K562 (cell line): ENCODE measurements around the gene RSPH6A. TPM values are rescaled to one million over a fixed set of nuclear protein-coding genes. Genes with fewer than 3 reads are reported as not detected.
A peak's percentile ranks its signal among the peaks of the same experiment; 100 is the strongest.

ENCODE experiments used
- CREB1 ChIP-seq, 2 experiments: sonication (generic) in 1 of 2; formaldehyde crosslinking in 1 of 2; IDR thresholded peaks; 2 replicates each; pipeline versions ENCODE4 v1.6.1 to v1.8.0; 2012 to 2022; ENCODE audit warnings: inconsistent platforms in 1 of 2, mild to moderate bottlenecking in 1 of 2, missing genetic modification reagents in 1 of 2, moderate library complexity in 1 of 2
- CREBBP ChIP-seq: IDR thresholded peaks from one replicate; pipeline ENCODE4 v1.6.1; 2012; ENCODE audit warnings: low read depth, mild to moderate bottlenecking, control low read depth, inconsistent platforms, low read length
- CXXC5 ChIP-seq: fragments of 250-450 bp; sonication (Bioruptor Pico); IDR thresholded peaks from 2 replicates; pipeline ENCODE4 v1.8.0; 2022; ENCODE audit warnings: inconsistent platforms, mild to moderate bottlenecking, moderate library complexity
- DACH1 ChIP-seq: fragments of 450-650 bp; IDR thresholded peaks from 2 replicates; pipeline ENCODE4 v1.6.1; 2018; ENCODE audit not compliant: partially characterized antibody
- DDX20 ChIP-seq: fragments of 450-650 bp; IDR thresholded peaks from 2 replicates; pipeline ENCODE4 v1.6.1; 2016; ENCODE audit warnings: missing genetic modification characterization, low read depth, mild to moderate bottlenecking, missing compliant biosample characterization, moderate library complexity
- ETS2 ChIP-seq: IDR thresholded peaks from 2 replicates; pipeline ENCODE4 v1.6.1; 2016; ENCODE audit warnings: borderline replicate concordance, missing genetic modification characterization, mild to moderate bottlenecking, moderate library complexity, missing compliant biosample characterization; ENCODE audit not compliant: poor library complexity, severe bottlenecking
- GATA2 ChIP-seq: sonication (generic); formaldehyde crosslinking; IDR thresholded peaks from 2 replicates; pipeline ENCODE4 v1.4.0; 2020; ENCODE audit warnings: mild to moderate bottlenecking, missing genetic modification reagents
- GATAD2A ChIP-seq: fragments of 450-650 bp; IDR thresholded peaks from 2 replicates; pipeline ENCODE4 v1.6.1; 2017
- HNRNPK ChIP-seq: fragments of 200-400 bp; formaldehyde crosslinking; IDR thresholded peaks from one replicate; pipeline ENCODE4 v1.6.1; 2018; ENCODE audit warnings: mild to moderate bottlenecking, low read depth, low read length; ENCODE audit not compliant: poor library complexity, severe bottlenecking
- KDM5B ChIP-seq: fragments of 200-600 bp; sonication (generic); IDR thresholded peaks from 2 replicates; pipeline ENCODE4 v1.6.1; 2012; ENCODE audit warnings: low read depth, mild to moderate bottlenecking, moderate library complexity, low read length, control low read depth, inconsistent platforms; ENCODE audit not compliant: insufficient replicate concordance
- RFX5 ChIP-seq: IDR thresholded peaks from 2 replicates; pipeline ENCODE4 v1.6.1; 2011; ENCODE audit warnings: low read depth, mild to moderate bottlenecking, improper control_type of control experiment, low read length
- RUNX1 ChIP-seq: sonication (generic); IDR thresholded peaks from 2 replicates; pipeline ENCODE4 v1.6.1; 2016; ENCODE audit warnings: antibody characterized with exemption, low read depth
- TOE1 ChIP-seq, 2 experiments: fragments of 450-650 bp in 1 of 2; sonication (generic) in 1 of 2; formaldehyde crosslinking in 1 of 2; IDR thresholded peaks; 2 replicates each; pipeline versions ENCODE4 v1.7.1 to v1.8.0; 2016 to 2022; ENCODE audit warnings: borderline replicate concordance in 2 of 2, mild to moderate bottlenecking in 2 of 2, antibody characterized with exemption in 1 of 2, inconsistent platforms in 1 of 2, low read depth in 1 of 2, missing genetic modification reagents in 1 of 2, moderate library complexity in 1 of 2
- ZC3H11A ChIP-seq: IDR thresholded peaks from 2 replicates; pipeline ENCODE4 v1.6.1; 2012; ENCODE audit warnings: low read depth, low read length, improper control_type of control experiment
- ZNF583 ChIP-seq: fragments of 250-450 bp; sonication (Bioruptor Pico); IDR thresholded peaks from 2 replicates; pipeline ENCODE4 v1.4.0; 2020
- polyA plus RNA-seq, 8 experiments: library from polyadenylated mRNA; depleted of rRNA in 4 of 8; stranded (reverse) in 5 of 8; unstranded in 3 of 8; fragments of >200 nt; fragmentation: Nextera tagmentation in 2 of 8; fragmentation: Illumina TruSeq in 1 of 8; extraction: Ambion mirVana in 2 of 8; extraction: Trizol in 1 of 8; gene quantifications; 2 replicates each; pipeline versions ENCODE4 v1.2.1 to v1.2.3, GENCODE V29; 2011 to 2014; ENCODE audit warnings: inconsistent platforms in 1 of 8, missing spikeins in 1 of 8
- total RNA-seq, 7 experiments: library from RNA; depleted of rRNA in 6 of 7; stranded (reverse); fragments of >200 nt in 6 of 7; fragmentation: Illumina TruSeq in 2 of 7; extraction: Trizol in 2 of 7; gene quantifications; 2 replicates each; pipeline versions ENCODE4 v1.2.1 to v1.2.3, GENCODE V29; 2011 to 2021; ENCODE audit warnings: low replicate concordance in 1 of 7
- TF ChIP-seq, protein P1 (sequence below): fragments of 450-650 bp; IDR thresholded peaks from 2 replicates; pipeline ENCODE4 v1.6.1; 2016; ENCODE audit warnings: low read depth
- TF ChIP-seq, protein P2 (sequence below): sonication (generic); formaldehyde crosslinking; IDR thresholded peaks from 2 replicates; pipeline ENCODE4 v1.8.0; 2022; ENCODE audit warnings: mild to moderate bottlenecking, missing genetic modification reagents

The RSPH6A gene
- total and polyA plus RNA-seq, 9 of the 15 experiments (the other 6 are each of a cell fraction or from before 2014, with no cell fraction given) = 0.03 to 0.15 (median 0.07) TPM; not detected in 5

DNA sequence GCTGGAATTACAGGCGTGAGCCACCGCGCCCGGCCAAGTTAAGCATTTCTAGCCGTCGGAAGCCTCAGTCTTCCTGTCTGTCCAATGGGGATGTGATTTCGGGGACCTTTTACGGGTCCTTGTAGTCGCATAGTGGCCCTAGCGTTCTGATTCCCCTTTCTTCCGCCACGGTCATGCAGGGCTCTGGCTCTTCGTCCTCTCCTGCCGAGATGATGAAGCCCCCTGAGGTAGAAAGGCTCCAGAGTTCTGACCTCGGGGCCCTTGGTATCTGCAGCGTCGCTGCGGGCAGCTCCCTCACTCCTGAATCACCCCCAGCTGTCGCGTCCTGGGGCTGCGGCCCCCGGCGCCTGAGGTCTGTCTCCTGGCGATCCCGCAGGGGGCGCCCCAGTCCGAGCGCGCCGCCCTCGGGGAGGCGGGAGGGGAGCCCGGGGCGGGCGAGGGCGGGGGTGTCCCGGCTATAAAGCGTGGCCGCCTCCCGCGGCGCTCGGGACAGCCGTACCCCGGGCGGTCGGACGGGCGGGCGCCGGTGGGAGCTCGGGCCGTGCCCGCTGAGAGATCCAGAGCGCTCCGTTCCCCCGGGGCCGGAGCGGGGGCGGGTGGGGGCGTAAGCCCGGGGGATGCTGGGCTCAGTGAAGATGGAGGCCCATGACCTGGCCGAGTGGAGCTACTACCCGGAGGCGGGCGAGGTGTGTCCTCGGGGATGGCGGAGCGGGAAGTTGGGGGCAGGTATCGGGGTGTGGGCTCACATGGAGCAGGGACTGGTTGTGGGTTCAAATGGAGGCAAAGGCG lies 48.9 kb upstream of the RSPH6A start, which contains the start of gene FOXA3 (continued):
- TF ChIP-seq ETS2 (tag) (no peak), DDX20 (tag) (no peak), GATAD2A (no peak), CXXC5 (CRISPR knock-in tag) (peak; percentile 66), RFX5 (no peak), HNRNPK (no peak), CREBBP (no peak), KDM5B (peak; percentile 48), DACH1 (peak; percentile 8), ZC3H11A (0 out of 2 replicates have a peak, but pooled peaks have one; percentile 37), CREB1 (IDR thresholded peaks at IDR 0.05) (peak; percentile 35; the same call in 1 of the 2 replicates), CREB1 (CRISPR knock-in tag; IDR thresholded peaks at IDR 0.05) (peak; percentile 35; the same call in 1 of the 2 replicates), RUNX1 (no peak), GATA2 (CRISPR knock-in tag) (no peak), ZNF583 (CRISPR knock-in tag) (no peak), TOE1 (IDR thresholded peaks at IDR 0.05; ENCODE audit: borderline replicate concordance) (peak; percentile 77; the same call in 1 of the 2 replicates), TOE1 (CRISPR knock-in tag; IDR thresholded peaks at IDR 0.05; ENCODE audit: borderline replicate concordance, low read depth) (no peak)
- TF ChIP-seq, protein P1, sequence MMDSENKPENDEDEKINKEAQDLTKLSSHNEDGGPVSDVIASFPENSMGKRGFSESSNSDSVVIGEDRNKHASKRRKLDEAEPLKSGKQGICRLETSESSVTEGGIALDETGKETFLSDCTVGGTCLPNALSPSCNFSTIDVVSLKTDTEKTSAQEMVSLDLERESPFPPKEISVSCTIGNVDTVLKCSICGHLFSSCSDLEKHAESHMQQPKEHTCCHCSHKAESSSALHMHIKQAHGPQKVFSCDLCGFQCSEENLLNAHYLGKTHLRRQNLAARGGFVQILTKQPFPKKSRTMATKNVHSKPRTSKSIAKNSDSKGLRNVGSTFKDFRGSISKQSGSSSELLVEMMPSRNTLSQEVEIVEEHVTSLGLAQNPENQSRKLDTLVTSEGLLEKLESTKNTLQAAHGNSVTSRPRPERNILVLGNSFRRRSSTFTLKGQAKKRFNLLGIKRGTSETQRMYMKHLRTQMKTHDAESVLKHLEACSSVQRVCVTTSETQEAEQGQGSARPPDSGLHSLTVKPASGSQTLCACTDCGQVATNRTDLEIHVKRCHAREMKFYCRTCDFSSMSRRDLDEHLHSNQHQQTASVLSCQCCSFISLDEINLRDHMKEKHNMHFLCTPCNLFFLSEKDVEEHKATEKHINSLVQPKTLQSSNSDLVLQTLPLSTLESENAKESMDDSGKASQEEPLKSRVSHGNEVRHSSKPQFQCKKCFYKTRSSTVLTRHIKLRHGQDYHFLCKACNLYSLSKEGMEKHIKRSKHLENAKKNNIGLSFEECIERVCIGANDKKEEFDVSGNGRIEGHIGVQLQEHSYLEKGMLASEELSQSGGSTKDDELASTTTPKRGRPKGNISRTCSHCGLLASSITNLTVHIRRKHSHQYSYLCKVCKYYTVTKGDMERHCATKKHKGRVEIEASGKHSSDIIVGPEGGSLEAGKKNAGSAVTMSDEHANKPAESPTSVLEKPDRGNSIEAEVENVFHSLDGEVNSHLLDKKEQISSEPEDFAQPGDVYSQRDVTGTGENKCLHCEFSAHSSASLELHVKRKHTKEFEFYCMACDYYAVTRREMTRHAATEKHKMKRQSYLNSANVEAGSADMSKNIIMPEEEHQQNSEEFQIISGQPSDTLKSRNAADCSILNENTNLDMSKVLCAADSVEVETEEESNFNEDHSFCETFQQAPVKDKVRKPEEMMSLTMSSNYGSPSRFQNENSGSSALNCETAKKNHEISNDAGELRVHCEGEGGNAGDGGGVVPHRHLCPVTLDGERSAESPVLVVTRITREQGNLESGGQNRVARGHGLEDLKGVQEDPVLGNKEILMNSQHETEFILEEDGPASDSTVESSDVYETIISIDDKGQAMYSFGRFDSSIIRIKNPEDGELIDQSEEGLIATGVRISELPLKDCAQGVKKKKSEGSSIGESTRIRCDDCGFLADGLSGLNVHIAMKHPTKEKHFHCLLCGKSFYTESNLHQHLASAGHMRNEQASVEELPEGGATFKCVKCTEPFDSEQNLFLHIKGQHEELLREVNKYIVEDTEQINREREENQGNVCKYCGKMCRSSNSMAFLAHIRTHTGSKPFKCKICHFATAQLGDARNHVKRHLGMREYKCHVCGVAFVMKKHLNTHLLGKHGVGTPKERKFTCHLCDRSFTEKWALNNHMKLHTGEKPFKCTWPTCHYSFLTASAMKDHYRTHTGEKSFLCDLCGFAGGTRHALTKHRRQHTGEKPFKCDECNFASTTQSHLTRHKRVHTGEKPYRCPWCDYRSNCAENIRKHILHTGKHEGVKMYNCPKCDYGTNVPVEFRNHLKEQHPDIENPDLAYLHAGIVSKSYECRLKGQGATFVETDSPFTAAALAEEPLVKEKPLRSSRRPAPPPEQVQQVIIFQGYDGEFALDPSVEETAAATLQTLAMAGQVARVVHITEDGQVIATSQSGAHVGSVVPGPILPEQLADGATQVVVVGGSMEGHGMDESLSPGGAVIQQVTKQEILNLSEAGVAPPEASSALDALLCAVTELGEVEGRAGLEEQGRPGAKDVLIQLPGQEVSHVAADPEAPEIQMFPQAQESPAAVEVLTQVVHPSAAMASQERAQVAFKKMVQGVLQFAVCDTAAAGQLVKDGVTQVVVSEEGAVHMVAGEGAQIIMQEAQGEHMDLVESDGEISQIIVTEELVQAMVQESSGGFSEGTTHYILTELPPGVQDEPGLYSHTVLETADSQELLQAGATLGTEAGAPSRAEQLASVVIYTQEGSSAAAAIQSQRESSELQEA = no peak
- TF ChIP-seq, protein P2, sequence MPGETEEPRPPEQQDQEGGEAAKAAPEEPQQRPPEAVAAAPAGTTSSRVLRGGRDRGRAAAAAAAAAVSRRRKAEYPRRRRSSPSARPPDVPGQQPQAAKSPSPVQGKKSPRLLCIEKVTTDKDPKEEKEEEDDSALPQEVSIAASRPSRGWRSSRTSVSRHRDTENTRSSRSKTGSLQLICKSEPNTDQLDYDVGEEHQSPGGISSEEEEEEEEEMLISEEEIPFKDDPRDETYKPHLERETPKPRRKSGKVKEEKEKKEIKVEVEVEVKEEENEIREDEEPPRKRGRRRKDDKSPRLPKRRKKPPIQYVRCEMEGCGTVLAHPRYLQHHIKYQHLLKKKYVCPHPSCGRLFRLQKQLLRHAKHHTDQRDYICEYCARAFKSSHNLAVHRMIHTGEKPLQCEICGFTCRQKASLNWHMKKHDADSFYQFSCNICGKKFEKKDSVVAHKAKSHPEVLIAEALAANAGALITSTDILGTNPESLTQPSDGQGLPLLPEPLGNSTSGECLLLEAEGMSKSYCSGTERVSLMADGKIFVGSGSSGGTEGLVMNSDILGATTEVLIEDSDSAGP (CRISPR knock-in tag) = 0 out of 2 replicates have a peak, but pooled peaks have one; percentile 24
